Ishikawa (cell line): ENCODE results near the gene GNPTAB.

Experiments
- CEBPB ChIP-seq: IDR thresholded peaks from 2 replicates; pipeline ENCODE4 v1.6.1; 2012
- CREB1 ChIP-seq: IDR thresholded peaks from 2 replicates; pipeline ENCODE4 v1.6.1; 2012; ENCODE audit warnings: low read depth
- EP300 ChIP-seq: IDR thresholded peaks from 2 replicates; pipeline ENCODE4 v1.6.1; 2012; ENCODE audit warnings: borderline replicate concordance
- REST ChIP-seq: IDR thresholded peaks from 2 replicates; pipeline ENCODE4 v1.6.1; 2012; ENCODE audit warnings: low read depth, mild to moderate bottlenecking
- TEAD4 ChIP-seq: IDR thresholded peaks from 2 replicates; pipeline ENCODE4 v1.6.1; 2012

GRCh38 chr12:101858361-101858760 is 27.6 kb upstream of the GNPTAB start:
- TF ChIP-seq EP300 (no peak), CREB1 (no peak), CEBPB (no peak), TEAD4 (no peak), REST (no peak)
